Adrenal gland (tissue), 12 donors: ENCODE results near the gene ZGLP1. TPM values are rescaled to one million over a fixed set of nuclear protein-coding genes. Genes with fewer than 3 reads are reported as not detected.
"Not testable (repeated sequence)": the region's sequence is repeated elsewhere in the genome, so short reads cannot be mapped to it uniquely, and the experiment has no call there.

Experiments
- DNase-seq, 7 donors: peaks; one replicate each; pipeline ENCODE4 v3.0.0-alpha.2; 2019 to 2020
- H3K27ac ChIP-seq, 5 donors: fragments of 200-600 bp; sonication (generic) in 4 of 5; 1 replicate in 3 of 5; 2 replicates in 2 of 5; pipeline versions ENCODE4 v1.5.1 to v1.8.0; 2016 to 2020; ENCODE audit warnings: mild to moderate bottlenecking in 1 of 5
- H3K27me3 ChIP-seq: fragments of 200-600 bp; 2 replicates; pipeline ENCODE4 v1.8.0; 2021
- H3K36me3 ChIP-seq, 2 donors: fragments of 200-600 bp; replicated peaks in 1 of 2; 1 replicate in 1 of 2; 2 replicates in 1 of 2; pipeline versions ENCODE4 v1.5.1 to v1.8.0; 2018 to 2022
- H3K4me1 ChIP-seq, 2 donors: fragments of 200-600 bp; replicated peaks in 1 of 2; 1 replicate in 1 of 2; 2 replicates in 1 of 2; pipeline versions ENCODE4 v1.5.1 to v1.8.0; 2018 to 2021
- H3K4me3 ChIP-seq, 4 donors: fragments of 200-600 bp; sonication (generic) in 3 of 4; one replicate each; pipeline ENCODE4 v1.5.1; 2016 to 2018
- H3K9me3 ChIP-seq, 3 donors: fragments of 200-600 bp; sonication (generic) in 1 of 3; replicated peaks in 1 of 3; 1 replicate in 2 of 3; 2 replicates in 1 of 3; pipeline versions ENCODE4 v1.5.1 to v1.8.0; 2016 to 2021
- CTCF ChIP-seq, 6 experiments: fragments of 450-650 bp in 4 of 6; fragments of 200-600 bp in 2 of 6; sonication (generic) in 1 of 6; IDR thresholded peaks; 1 replicate in 5 of 6; 2 replicates in 1 of 6; pipeline versions ENCODE4 v1.5.1 to v1.8.0; 2016 to 2021; ENCODE audit warnings: antibody characterized with exemption in 6 of 6, mild to moderate bottlenecking in 2 of 6, moderate library complexity in 1 of 6
- POLR2A ChIP-seq, 2 donors: fragments of 450-650 bp; IDR thresholded peaks; one replicate each; pipeline ENCODE4 v1.6.1; 2017; ENCODE audit warnings: antibody characterized with exemption in 2 of 2, mild to moderate bottlenecking in 2 of 2, moderate library complexity in 1 of 2
- WGBS, 4 donors: extraction: QIAGEN DNeasy Blood & Tissue Kit in 2 of 4; methylation state at CpG; one replicate each; pipeline versions ENCODE4 v1.1.5 to v1.1.7; 2013 to 2017; 5-methylcytosine and 5-hydroxymethylcytosine counted together
- intact Hi-C, 2 donors: fragments of 100-400 bp; cut with DNase I; formaldehyde crosslinking; loops; one replicate each; pipeline versions ENCODE4 v1.14.1 to v1.15.0; 2022 to 2023
- polyA plus RNA-seq, 3 donors: library from polyadenylated mRNA; stranded (reverse); fragments of 200-250 nt in 2 of 3; fragments of 350-450 nt in 1 of 3; fragmentation: Illumina TruSeq in 1 of 3; extraction: RNeasy Lipid Tissue Mini Kit (QIAGEN cat#74804) in 1 of 3; gene quantifications; one replicate each; pipeline ENCODE4 v1.2.3, GENCODE V29; 2013 to 2014
- total RNA-seq, 9 donors: library from RNA; depleted of rRNA in 4 of 9; stranded (reverse); fragments of >200 nt in 4 of 9; fragments of 120-200 nt in 1 of 9; fragmentation: NEBNext Ultra II Directional in 1 of 9; extraction: Animal tissue kit (Norgen Biotek cat#: 25700) in 1 of 9; gene quantifications; one replicate each; pipeline versions ENCODE4 v1.1.0 to v1.2.4, GENCODE V29; 2013 to 2023
- donor health status: healthy with polysubstance abuse.
- donor health status: Bipolar disorder and iron deficiency.
- donor health status: DM: yes; HTN: yes; CAD: no.
- donor health status: DM: no; HTN: no; CAD: no.
- donor health status: DM: no; HTN: no; CAD: no.
- donor health status: DM: yes; HTN: yes; CAD: no.

The ZGLP1 gene
- total and polyA plus RNA-seq, 12 donors = 0.48 to 38.8 (median 2.8) TPM; not detected in 2

DNA sequence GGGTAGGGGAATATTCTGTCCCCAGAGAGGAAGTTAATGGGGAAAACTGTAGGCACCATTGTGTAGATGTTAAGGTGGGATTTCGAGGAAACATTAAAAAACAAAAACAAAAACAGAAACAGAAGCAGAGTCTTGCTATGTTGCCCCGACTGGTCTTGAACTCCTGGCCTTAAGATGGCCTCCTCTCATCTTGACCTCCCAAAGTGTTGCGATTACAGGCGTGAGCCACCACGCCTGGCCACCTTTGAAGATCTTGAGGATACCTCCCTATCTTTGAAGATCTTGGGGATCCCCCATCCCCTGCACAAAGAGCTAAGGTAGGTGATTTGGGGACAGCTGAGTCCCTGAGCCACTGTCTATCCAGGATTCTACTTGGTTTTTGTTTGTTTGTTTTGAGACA is 30.4 kb upstream of the ZGLP1 start:
- H3K4me3 ChIP-seq = no peak overlapping the region
- no peak for DNase-seq
- TF ChIP-seq POLR2A (IDR thresholded peaks at IDR 0.05) (no peak), CTCF (IDR thresholded peaks at IDR 0.05) (no peak)
- H3K27ac ChIP-seq = no peak overlapping the region
- 77 to 89% (median 84%) methylated on average over 5 of the region's 5 CpGs for WGBS, 4 donors
- no peaks in the 10 kb centered on the region for H3K4me1 ChIP-seq
- no peaks in the 10 kb centered on the region for H3K27me3 ChIP-seq
- no peaks in the 10 kb centered on the region for H3K9me3 ChIP-seq
- intact Hi-C loops = loop anchor here in 1 of 2 donors (5.0 kb wide), 1 partner anchor 52 kb away; no protein-coding TSS in a partner anchor
- H3K36me3 ChIP-seq = no peaks in the 10 kb centered on the region

DNA sequence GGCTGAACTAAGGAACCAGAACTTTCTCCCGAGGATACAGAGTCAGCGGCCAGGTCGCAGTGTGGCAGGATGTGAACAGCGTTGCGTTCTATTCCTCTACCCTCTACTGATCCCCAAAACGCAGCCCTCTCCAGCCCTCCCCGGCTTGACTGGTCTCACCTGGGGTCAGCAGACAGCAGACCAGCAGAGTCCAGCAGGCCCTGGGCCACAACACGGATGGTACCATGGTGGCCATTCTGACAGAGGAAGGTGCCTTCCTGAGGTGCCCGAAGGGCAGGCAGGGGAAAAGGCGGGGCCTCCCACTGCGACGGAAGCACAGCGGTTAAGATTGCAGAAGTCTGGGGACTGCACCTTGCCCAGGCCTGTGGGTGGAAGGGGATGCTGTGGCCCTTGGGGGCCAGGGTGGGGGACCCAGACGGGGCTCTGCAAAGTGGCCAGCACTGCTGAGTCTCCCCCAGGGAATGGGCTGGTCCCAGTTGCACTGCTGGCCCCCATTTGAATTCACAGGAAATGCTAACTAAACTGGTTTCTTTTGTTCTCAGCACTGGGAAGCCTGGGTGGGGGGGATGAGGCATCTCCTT is 29.9 kb upstream of the ZGLP1 start, which contains the start of gene ICAM3:
ICAM3 (minus strand) TSS at position 245 of the 581 bp plus-strand sequence; CDS start at position 235, 10 bp downstream.
- no peak for DNase-seq
- no peaks in the 10 kb centered on the region for H3K9me3 ChIP-seq
- no peak within 1 kb of the TSS for H3K27ac ChIP-seq
- H3K27me3 ChIP-seq = no peaks in the 10 kb centered on the region
- TF ChIP-seq CTCF (IDR thresholded peaks at IDR 0.05) (no peak), POLR2A (IDR thresholded peaks at IDR 0.05) (no peak)
- no peak within 1 kb of the TSS for H3K4me3 ChIP-seq
- no peaks in the 10 kb centered on the region for H3K36me3 ChIP-seq
- intact Hi-C loops = loop anchor here in 1 of 2 donors (5.0 kb wide), 1 partner anchor 53 kb away; no protein-coding TSS in a partner anchor
- 58 to 70% (median 68%) methylated on average over 13 to 14 of the region's 14 CpGs for WGBS, 4 donors
- H3K4me1 ChIP-seq = peaks cover 0 to under 1% of the 10 kb centered on the region in 2 donors

- no peak for DNase-seq
- WGBS, 4 donors = 78 to 88% (median 81%) methylated on average over 6 of the region's 6 CpGs
- Histone ChIP-seq H3K27me3 (no peaks in the 10 kb centered on the region), H3K36me3 (no peaks in the 10 kb centered on the region), H3K27ac (no peak overlapping the region), H3K9me3 (no peaks in the 10 kb centered on the region), H3K4me1 (peaks cover 4 to 6% of the 10 kb centered on the region in 2 donors), H3K4me3 (no peak overlapping the region)
- TF ChIP-seq CTCF (IDR thresholded peaks at IDR 0.05) = no peak
- TF ChIP-seq POLR2A (IDR thresholded peaks at IDR 0.05) = no peak
- intact Hi-C loops = loop anchor here in 1 of 2 donors (5.0 kb wide), 1 partner anchor 53 kb away; no protein-coding TSS in a partner anchor
Measured at GRCh38 chr19:10338940-10339339, 29.3 kb upstream of the ZGLP1 start.

- not testable (repeated sequence) for H3K4me3 ChIP-seq, H3K27ac ChIP-seq, H3K27me3 ChIP-seq, DNase-seq, H3K9me3 ChIP-seq, H3K36me3 ChIP-seq
- intact Hi-C loops = loop anchor here in 1 of 2 donors (5.0 kb wide), 1 partner anchor 56 kb away; no protein-coding TSS in a partner anchor
- peaks cover 13 to 15% of the 10 kb centered on the region in 2 donors for H3K4me1 ChIP-seq
- WGBS, 4 donors = 90 to 95% (median 93%) methylated on average over 9 of the region's 9 CpGs
Measured at GRCh38 chr19:10336725-10337124, 27.1 kb upstream of the ZGLP1 start.
